Ishikawa (cell line): ENCODE measurements around the gene AIF1.

Experiments
- CEBPB ChIP-seq: IDR thresholded peaks from 2 replicates; pipeline ENCODE4 v1.6.1; 2012
- TAF1 ChIP-seq: IDR thresholded peaks from 2 replicates; pipeline ENCODE4 v1.6.1; 2012; ENCODE audit warnings: low read depth, mild to moderate bottlenecking
- TCF12 ChIP-seq: IDR thresholded peaks from 2 replicates; pipeline ENCODE4 v1.6.1; 2012; ENCODE audit warnings: low read depth
- TF ChIP-seq, protein P1 (sequence below): IDR thresholded peaks from 2 replicates; pipeline ENCODE4 v1.6.1; 2012
- TF ChIP-seq, protein P2 (sequence below): IDR thresholded peaks from 2 replicates; pipeline ENCODE4 v1.6.1; 2012; ENCODE audit warnings: low read depth, mild to moderate bottlenecking

DNA sequence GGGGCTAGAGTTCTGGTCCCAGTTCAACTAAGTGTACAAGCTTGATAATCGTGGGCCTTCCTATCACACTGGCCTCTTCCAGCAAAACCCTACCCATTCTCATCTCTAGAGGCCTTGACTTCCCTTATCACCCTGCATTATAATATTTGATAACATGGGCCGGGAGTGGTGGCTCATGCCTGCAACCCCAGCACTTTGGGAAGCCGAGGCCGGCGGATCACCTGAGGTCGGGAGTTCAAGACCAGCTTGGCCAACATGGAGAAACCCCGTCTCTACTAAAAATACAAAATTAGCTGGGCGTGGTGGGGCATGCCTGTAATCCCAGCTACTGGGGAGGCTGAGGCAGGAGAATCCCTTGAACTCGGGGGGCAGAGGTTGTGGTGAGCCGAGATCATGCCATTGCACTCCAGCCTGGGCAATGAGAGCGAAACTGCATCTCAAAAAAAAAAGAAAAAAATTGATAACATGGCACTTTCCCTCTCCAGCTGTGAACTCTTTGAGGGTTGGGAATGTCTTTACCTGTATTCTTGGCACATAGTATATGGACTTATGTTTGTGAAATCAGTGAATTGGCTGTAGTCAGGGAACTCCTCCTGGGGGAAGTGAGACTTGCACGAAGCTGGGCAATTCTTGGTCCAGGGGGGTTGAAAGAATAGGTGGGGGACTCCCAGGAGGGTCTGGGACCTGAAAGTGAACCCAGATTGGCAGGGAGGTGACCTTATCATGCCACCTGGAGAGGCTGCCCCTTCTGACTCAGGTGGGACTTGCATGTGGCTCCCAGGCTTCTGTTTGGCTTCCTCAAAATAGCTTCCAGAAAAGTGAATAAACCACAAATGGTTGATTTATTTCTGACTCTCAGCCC is 46.5 kb downstream of the AIF1 start:
- TF ChIP-seq, protein P1, sequence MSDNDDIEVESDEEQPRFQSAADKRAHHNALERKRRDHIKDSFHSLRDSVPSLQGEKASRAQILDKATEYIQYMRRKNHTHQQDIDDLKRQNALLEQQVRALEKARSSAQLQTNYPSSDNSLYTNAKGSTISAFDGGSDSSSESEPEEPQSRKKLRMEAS: no peak
- no peak for TF ChIP-seq TCF12
- no peak for TF ChIP-seq TAF1
- TF ChIP-seq, protein P2, sequence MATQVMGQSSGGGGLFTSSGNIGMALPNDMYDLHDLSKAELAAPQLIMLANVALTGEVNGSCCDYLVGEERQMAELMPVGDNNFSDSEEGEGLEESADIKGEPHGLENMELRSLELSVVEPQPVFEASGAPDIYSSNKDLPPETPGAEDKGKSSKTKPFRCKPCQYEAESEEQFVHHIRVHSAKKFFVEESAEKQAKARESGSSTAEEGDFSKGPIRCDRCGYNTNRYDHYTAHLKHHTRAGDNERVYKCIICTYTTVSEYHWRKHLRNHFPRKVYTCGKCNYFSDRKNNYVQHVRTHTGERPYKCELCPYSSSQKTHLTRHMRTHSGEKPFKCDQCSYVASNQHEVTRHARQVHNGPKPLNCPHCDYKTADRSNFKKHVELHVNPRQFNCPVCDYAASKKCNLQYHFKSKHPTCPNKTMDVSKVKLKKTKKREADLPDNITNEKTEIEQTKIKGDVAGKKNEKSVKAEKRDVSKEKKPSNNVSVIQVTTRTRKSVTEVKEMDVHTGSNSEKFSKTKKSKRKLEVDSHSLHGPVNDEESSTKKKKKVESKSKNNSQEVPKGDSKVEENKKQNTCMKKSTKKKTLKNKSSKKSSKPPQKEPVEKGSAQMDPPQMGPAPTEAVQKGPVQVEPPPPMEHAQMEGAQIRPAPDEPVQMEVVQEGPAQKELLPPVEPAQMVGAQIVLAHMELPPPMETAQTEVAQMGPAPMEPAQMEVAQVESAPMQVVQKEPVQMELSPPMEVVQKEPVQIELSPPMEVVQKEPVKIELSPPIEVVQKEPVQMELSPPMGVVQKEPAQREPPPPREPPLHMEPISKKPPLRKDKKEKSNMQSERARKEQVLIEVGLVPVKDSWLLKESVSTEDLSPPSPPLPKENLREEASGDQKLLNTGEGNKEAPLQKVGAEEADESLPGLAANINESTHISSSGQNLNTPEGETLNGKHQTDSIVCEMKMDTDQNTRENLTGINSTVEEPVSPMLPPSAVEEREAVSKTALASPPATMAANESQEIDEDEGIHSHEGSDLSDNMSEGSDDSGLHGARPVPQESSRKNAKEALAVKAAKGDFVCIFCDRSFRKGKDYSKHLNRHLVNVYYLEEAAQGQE: no peak
- TF ChIP-seq CEBPB: no peak
